HepG2 (cell line): ENCODE measurements around the gene SLBP. TPM values are rescaled to one million over a fixed set of nuclear protein-coding genes. Genes with fewer than 3 reads are reported as not detected.

Source experiments
- polyA plus RNA-seq, 8 experiments: library from polyadenylated mRNA; depleted of rRNA in 3 of 8; stranded (reverse) in 7 of 8; unstranded in 1 of 8; fragments of >200 nt; fragmentation: Illumina TruSeq in 4 of 8; extraction: Trizol in 4 of 8; gene quantifications; 2 replicates each; pipeline versions ENCODE4 v1.2.1 to v1.2.3, GENCODE V29; 2011 to 2016; ENCODE audit warnings: low read depth in 4 of 8, missing spikeins in 1 of 8, mixed read lengths in 1 of 8; ENCODE audit not compliant: insufficient read depth in 1 of 8
- small RNA-seq, 3 experiments: library from RNA; depleted of rRNA; stranded (forward); fragments of <200 nt; gene quantifications; one replicate each; pipeline ENCODE3, GENCODE V24; 2012; ENCODE audit warnings: low read depth in 2 of 3, low replicate concordance in 1 of 3; ENCODE audit not compliant: insufficient read length in 3 of 3, insufficient read depth in 2 of 3
- total RNA-seq, 5 experiments: library from RNA; depleted of rRNA; stranded (reverse); fragments of >200 nt; fragmentation: Illumina TruSeq; extraction: Trizol; gene quantifications; 2 replicates each; pipeline ENCODE4 v1.2.3, GENCODE V29; 2016; ENCODE audit warnings: low read depth in 1 of 5

The SLBP gene
- total and polyA plus RNA-seq, 2 of the 13 experiments (the other 11 are each of a cell fraction or from before 2014, with no cell fraction given) = 43.9 to 104 TPM

Small RNA genes within 50 kb of the gene (small RNA-seq; reads per million reads assigned to genes)
- 0 reads per million in 3 experiments for gene RF00019

Other genes starting within 250 kb of the SLBP start
- 0.62 and 1.1 TPM in 2 replicates for gene FAM53A, start 28.0 kb downstream of the SLBP start, total RNA-seq (2016; rRNA removed; fragmentation: Illumina TruSeq; extraction: Trizol)
- gene FAM53A, start 28.0 kb downstream of the SLBP start, polyA plus RNA-seq (2011; rRNA removed) = 0.46 and 0.48 TPM in 2 replicates
- gene TMEM129, start 9.0 kb upstream of the SLBP start, total RNA-seq (2016; rRNA removed; fragmentation: Illumina TruSeq; extraction: Trizol) = 15.5 and 25.8 TPM in 2 replicates
- 19.0 and 36.1 TPM in 2 replicates for gene TMEM129, start 9.0 kb upstream of the SLBP start, polyA plus RNA-seq (2011; rRNA removed)
- gene TACC3, start 9.2 kb upstream of the SLBP start, total RNA-seq (2016; rRNA removed; fragmentation: Illumina TruSeq; extraction: Trizol) = 21.2 and 35.4 TPM in 2 replicates
- 15.7 and 20.3 TPM in 2 replicates for gene TACC3, start 9.2 kb upstream of the SLBP start, polyA plus RNA-seq (2011; rRNA removed)
- gene FGFR3, start 81.0 kb upstream of the SLBP start, total RNA-seq (2016; rRNA removed; fragmentation: Illumina TruSeq; extraction: Trizol) = 40.2 and 103 TPM in 2 replicates
- 109 and 159 TPM in 2 replicates for gene FGFR3, start 81.0 kb upstream of the SLBP start, polyA plus RNA-seq (2011; rRNA removed)
- gene LETM1, start 143.8 kb upstream of the SLBP start, total RNA-seq (2016; rRNA removed; fragmentation: Illumina TruSeq; extraction: Trizol) = 29.4 and 41.6 TPM in 2 replicates
- 9.7 and 14.7 TPM in 2 replicates for gene LETM1, start 143.8 kb upstream of the SLBP start, polyA plus RNA-seq (2011; rRNA removed)
- 62.0 and 65.9 TPM in 2 replicates for gene NSD2, start 159.1 kb upstream of the SLBP start, total RNA-seq (2016; rRNA removed; fragmentation: Illumina TruSeq; extraction: Trizol)
- gene NSD2, start 159.1 kb upstream of the SLBP start, polyA plus RNA-seq (2011; rRNA removed) = 19.4 and 22.0 TPM in 2 replicates